DND-41 (cell line): ENCODE measurements around the gene TAF1B.

ENCODE experiments used
- CTCF ChIP-seq: IDR thresholded peaks from 2 replicates; pipeline ENCODE4 v1.5.1; 2012; ENCODE audit warnings: borderline replicate concordance, low read length, moderate library complexity, mild to moderate bottlenecking; ENCODE audit not compliant: poor library complexity, severe bottlenecking; ENCODE audit errors: extremely low read depth
- EZH2 ChIP-seq: IDR thresholded peaks from 3 replicates; pipeline ENCODE4 v1.6.1; 2012; ENCODE audit warnings: borderline replicate concordance, low read depth, mild to moderate bottlenecking, moderate library complexity, low read length, inconsistent platforms; ENCODE audit not compliant: severe bottlenecking

GRCh38 chr2:9975328-9975727, 132.1 kb downstream of the TAF1B start:
- TF ChIP-seq CTCF (no peak), EZH2 (no peak)
